Suprapubic skin (tissue), 3 donors: ENCODE results near the gene SLC35A4.

Experiments
- POLR2AphosphoS5 ChIP-seq, 3 donors: sonication (generic); formaldehyde crosslinking; IDR thresholded peaks; one replicate each; pipeline ENCODE4 v1.6.1; 2017; ENCODE audit warnings: antibody characterized with exemption in 3 of 3
- TF ChIP-seq, protein P1 (sequence below), 2 donors: fragments of 200-600 bp in 1 of 2; fragments of 450-650 bp in 1 of 2; sonication (generic) in 1 of 2; IDR thresholded peaks; one replicate each; pipeline ENCODE4 v1.5.1; 2016 to 2019; ENCODE audit warnings: antibody characterized with exemption in 2 of 2, mild to moderate bottlenecking in 1 of 2, moderate library complexity in 1 of 2

DNA sequence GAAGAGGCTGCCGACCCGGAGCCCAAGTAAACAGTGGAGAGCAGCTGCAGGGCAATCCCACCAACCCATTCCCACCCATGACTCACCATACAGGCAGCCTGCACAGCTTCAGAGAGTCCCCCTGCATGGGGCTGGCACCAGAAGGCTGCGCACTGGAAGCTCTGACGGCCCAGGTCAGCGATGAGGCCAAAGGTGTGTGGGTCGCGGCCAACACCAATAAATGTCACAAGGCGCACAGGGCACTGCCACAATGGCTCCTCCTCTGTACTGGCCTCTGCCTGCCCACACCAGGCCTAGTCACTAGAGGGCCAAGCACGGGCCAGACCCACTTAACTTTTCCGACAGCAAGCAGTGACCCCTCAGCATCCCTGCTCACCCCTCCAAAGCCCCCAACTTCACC lies 4.4 kb upstream of the SLC35A4 start:
- TF ChIP-seq, protein P1, sequence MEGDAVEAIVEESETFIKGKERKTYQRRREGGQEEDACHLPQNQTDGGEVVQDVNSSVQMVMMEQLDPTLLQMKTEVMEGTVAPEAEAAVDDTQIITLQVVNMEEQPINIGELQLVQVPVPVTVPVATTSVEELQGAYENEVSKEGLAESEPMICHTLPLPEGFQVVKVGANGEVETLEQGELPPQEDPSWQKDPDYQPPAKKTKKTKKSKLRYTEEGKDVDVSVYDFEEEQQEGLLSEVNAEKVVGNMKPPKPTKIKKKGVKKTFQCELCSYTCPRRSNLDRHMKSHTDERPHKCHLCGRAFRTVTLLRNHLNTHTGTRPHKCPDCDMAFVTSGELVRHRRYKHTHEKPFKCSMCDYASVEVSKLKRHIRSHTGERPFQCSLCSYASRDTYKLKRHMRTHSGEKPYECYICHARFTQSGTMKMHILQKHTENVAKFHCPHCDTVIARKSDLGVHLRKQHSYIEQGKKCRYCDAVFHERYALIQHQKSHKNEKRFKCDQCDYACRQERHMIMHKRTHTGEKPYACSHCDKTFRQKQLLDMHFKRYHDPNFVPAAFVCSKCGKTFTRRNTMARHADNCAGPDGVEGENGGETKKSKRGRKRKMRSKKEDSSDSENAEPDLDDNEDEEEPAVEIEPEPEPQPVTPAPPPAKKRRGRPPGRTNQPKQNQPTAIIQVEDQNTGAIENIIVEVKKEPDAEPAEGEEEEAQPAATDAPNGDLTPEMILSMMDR (IDR thresholded peaks at IDR 0.05) = no peak
- no peak for TF ChIP-seq POLR2AphosphoS5 (IDR thresholded peaks at IDR 0.05)
